ENCODE results near the gene ZNF503.

ZNF503 gene

DNA sequence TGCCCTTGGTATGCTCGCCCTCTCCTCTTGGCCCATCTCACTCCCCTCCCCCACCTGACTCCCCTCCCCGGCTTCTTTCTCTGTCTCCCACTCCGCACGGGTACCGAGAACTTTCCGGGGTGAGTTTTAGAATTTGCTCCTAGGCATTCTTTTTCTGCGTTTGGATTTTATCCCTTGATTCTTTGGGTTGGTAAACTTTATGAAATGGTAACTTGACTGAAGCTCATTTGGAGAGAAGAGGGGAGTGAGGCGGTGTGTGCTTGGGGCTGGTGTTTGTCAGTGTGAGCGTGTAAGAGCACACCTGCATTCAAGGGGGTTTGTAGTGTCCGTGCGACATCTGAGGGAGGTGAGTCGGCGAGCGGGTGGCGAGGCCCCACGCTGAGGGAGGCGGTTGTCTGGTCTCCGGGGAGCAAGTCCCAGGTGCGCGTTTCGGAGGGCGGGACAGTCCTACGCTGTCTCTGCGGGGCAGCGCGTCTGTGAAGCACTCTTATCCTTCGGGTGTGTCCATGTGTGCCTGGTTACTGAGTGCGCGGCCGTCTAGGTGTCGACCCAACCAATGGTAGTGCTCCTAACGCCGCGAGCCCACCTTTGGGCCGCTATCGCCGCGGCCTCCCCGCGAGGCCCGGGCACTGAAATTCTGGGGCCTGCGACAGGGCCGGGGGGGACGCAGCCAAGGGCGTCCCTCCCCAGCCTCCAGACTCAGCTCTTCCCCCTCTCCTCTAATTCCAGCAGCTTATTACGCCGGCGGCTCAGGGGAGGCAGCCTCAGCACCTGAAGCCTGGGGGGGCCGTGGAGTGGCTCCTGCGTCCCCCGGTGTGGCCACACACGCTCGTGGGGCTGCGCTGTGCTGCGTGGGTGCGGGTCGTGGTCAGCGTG, 2.6 kb upstream of the ZNF503 start:
- TF ChIP-seq, protein P1, sequence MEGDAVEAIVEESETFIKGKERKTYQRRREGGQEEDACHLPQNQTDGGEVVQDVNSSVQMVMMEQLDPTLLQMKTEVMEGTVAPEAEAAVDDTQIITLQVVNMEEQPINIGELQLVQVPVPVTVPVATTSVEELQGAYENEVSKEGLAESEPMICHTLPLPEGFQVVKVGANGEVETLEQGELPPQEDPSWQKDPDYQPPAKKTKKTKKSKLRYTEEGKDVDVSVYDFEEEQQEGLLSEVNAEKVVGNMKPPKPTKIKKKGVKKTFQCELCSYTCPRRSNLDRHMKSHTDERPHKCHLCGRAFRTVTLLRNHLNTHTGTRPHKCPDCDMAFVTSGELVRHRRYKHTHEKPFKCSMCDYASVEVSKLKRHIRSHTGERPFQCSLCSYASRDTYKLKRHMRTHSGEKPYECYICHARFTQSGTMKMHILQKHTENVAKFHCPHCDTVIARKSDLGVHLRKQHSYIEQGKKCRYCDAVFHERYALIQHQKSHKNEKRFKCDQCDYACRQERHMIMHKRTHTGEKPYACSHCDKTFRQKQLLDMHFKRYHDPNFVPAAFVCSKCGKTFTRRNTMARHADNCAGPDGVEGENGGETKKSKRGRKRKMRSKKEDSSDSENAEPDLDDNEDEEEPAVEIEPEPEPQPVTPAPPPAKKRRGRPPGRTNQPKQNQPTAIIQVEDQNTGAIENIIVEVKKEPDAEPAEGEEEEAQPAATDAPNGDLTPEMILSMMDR (IDR thresholded peaks at IDR 0.05): no peak

DNA sequence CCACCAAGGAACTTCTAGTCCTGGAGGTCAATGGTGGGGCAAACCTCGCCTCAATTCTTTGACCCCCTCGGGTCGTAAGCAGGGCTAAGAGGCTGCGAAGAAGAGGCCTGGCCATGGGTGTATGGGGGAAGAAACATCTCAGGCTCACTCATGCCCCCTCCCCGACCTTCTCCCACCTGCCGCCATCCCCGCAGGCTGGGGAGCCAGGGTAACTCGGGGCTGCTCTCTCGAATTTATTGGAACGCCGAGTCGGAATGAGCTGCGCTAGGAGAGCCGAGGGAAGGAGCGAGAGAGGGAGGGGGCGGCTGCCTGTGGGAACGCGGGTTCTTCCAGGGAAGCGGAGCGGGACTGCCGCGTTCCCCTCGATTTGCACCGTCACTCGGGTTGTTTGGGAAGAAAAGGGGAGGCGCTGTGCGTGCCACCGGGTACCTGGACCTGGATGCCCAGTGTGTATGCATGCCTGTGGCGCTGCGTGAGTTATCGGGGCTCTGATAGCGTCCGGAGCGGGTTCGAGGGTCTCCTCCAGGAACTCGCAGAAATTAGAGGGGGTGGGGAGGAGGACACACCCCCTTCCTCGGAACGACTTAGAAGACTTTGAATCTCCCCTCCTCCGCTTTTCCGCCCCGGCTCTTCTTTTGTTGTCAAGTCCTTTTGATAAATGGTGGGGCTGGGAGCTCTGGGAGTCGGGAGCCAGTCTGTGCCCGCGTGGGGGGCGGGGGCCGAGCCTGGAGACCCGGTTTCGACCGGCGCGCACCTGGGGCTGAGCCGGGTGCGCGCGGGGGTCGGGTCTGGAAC, 1.8 kb upstream of the ZNF503 start:
- TF ChIP-seq, protein P1 (IDR thresholded peaks at IDR 0.05): no peak

DNA sequence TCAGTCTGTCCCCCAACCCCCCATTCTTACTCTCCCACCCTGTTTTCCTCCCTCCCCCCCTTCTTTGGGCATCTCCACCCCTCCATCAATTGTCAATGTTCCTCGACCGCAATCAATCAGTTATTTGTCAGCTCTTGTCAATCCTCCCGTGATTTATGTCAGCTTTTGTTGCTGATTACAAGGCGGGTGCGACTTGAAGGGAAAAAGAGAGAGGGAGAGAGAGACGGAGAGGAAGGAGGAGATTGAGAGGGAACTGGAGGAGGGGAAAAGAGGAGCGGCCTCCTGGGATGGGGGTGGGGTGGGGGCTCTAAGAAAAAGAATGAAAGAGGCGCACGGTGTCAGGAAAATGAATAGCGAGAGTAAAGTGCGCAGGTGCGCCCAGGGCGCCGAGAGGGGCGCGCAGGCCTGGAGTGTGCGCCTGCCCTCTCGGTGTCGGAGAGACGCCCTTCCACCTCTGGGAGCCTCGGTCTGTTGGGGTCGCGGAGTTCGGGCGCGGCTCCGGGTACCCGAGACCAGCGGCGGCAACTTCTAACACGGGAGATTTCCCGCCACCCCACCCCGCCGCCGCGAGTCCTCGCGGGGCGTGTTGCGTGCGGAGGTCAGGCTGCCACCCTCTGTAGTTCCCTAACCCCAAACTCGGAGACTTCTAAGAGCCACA, 1.1 kb upstream of the ZNF503 start:
- TF ChIP-seq, protein P1 (IDR thresholded peaks at IDR 0.05): no peak

DNA sequence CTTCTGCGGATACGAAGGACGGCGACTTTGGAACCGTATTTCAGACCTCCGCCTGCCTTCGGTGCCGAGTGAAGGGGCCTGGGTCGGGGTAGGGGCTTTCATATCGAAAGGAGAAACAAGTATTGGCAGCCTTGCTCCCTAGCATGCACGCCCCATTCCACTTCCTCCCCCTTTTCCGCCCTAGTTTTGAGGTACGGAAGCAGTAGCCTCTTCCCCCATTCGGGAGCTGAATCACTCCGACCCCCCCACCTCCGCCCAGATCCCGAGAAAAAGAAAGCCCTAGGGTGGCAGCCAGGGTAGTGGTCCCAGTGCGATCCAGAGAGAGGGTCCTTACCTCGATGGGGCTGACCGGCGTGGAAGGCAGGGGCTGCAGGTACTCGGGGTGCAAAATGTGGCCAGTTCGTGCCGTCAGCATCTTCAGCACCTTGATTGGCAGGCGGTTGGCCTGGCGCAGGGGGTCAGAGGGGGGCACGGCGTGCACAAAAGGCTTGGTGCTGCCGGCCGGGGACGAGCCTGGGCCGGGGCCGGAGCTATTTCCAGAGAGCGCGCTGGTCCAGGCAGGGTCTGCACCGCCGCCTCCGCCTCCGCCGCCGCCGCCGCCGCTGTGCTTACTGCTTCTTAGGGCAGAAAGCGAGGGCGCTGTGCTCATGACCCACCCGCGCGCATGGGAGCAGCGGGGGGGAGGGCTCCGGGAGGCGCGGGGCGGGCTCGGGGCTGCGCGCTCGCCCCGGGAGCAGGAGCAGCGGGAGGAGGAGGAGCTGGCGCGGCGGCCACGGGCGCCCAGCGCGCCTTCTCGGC, 594 bp downstream of the ZNF503 start:
- TF ChIP-seq, protein P1 (IDR thresholded peaks at IDR 0.05): 0 out of 2 replicates have a peak, but pooled peaks have one; percentile 22

DNA sequence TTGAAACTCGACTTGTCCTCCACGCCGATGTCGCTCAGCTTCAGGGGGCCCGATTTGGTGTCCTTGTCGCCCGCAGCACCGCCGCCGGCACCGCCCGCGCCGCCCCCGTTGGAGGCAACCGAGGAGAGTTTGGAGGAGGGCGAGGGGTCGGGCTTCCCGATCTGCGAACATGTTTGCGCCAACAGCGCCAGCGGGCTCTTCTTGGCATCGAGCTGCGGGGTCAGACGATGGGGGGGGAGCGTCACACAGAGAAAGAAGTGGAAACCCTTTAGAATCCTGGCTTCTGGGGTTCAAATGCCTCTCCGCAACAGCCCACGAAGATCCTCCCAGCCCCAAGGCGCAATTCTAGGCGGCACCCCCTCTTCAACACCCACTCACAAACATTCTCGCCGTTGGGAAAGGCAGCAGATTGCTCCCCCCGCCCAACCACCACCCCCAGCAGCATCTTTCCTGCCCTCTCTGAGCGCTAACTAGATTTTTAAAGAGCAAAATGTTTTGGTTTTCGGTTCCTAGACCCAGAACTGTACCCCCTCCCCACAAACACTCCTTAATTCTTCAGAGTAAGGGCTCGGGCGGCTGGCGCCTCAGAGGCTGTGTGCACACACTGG, 1.3 kb downstream of the ZNF503 start:
- TF ChIP-seq, protein P1 (IDR thresholded peaks at IDR 0.05): no peak

DNA sequence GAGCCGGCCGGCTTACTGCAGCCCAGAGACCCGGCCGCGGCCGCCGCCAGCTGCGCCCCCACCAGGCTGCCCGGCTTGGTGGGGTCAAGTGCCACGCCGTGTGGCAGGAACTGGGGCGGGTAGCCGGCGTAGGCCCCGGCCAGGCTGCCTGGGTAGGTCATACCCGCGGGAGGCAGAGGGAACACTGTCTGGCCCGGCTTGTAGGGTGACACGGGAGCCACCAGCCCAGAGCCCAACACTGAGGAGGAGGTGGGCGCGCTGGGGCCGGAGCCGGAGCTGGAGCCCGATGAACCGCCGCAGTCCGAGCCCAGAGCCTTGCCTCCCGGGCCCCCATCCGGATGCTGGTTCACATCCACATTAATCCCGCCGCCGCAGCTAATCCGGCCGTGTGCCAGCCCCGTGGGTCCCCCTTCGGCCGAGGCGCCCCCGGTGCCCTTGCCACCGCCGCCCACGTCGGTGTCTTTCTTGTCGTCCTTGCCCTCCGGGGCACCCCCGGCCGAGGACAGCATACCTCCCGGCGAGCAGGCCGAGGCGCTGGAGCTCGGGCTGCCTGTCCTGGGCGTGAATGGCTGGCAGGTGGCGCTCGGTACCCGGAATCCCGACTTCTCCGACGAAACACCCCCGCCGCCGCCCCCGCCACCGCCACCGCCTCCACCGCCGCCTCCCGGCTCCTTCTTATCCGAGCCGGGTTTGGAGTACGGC, 2.0 kb downstream of the ZNF503 start:
- TF ChIP-seq, protein P1 (IDR thresholded peaks at IDR 0.05): peak; percentile 64
